Panc1 (cell line): ENCODE results near the gene TMEM163. TPM values are rescaled to one million over a fixed set of nuclear protein-coding genes. Genes with fewer than 3 reads are reported as not detected.

Experiments
- ATAC-seq: fragments of 200-7000 bp; cut with Tn5 transposase; 2 replicates; pipeline ENCODE4 v1.9.1; 2020; ENCODE audit warnings: mild to moderate bottlenecking, moderate library complexity
- BruUV-seq: library from RNA; stranded (reverse); fragments of 400-500 nt; replicated peaks from 2 replicates; lab custom pipeline; 2021; lab: Mats Ljungman, UMichigan
- CTCF ChIA-PET: fragments of 300-600 bp; sonication (Branson Sonifier 250); formaldehyde crosslinking; loops from one replicate; lab custom pipeline; 2022; ENCODE audit warnings: antibody characterized with exemption; lab: Charles Lee
- POLR2A ChIA-PET: fragments of 300-600 bp; sonication (Branson Sonifier 250); formaldehyde crosslinking; loops from one replicate; lab custom pipeline; 2022; ENCODE audit warnings: antibody characterized with exemption; lab: Charles Lee
- DNase-seq: peaks from one replicate; pipeline ENCODE4 v3.0.0-alpha.2; 2010; ENCODE audit warnings: low read depth, low spot score
- H3K27ac ChIP-seq: 2 replicates; pipeline ENCODE4 v1.5.1; 2011; ENCODE audit warnings: mild to moderate bottlenecking, low read length, inconsistent platforms
- H3K27me3 ChIP-seq: fragments of 200-500 bp; sonication (Bioruptor generic); 2 replicates; pipeline ENCODE4 v1.6.0; 2014; ENCODE audit warnings: low read length, inconsistent platforms; ENCODE audit not compliant: control insufficient read depth, insufficient read depth
- H3K36me3 ChIP-seq: fragments of 200-500 bp; sonication (Bioruptor generic); 2 replicates; pipeline ENCODE4 v1.5.1; 2014; ENCODE audit warnings: inconsistent platforms, mild to moderate bottlenecking, low read length, moderate library complexity; ENCODE audit not compliant: control insufficient read depth, insufficient read depth
- H3K4me1 ChIP-seq: 2 replicates; pipeline ENCODE4 v1.5.1; 2011; ENCODE audit warnings: inconsistent platforms, mild to moderate bottlenecking, low read length, moderate library complexity; ENCODE audit not compliant: control insufficient read depth, insufficient read depth
- H3K4me3 ChIP-seq, 2 experiments: 2 replicates each; pipeline ENCODE4 v1.5.1; 2011 to 2012; ENCODE audit warnings: low read depth in 2 of 2, low read length in 2 of 2, mild to moderate bottlenecking in 2 of 2, inconsistent platforms in 1 of 2, moderate library complexity in 1 of 2
- H3K9me3 ChIP-seq: fragments of 200-500 bp; sonication (Bioruptor generic); 2 replicates; pipeline ENCODE4 v1.5.1; 2014; ENCODE audit warnings: low read depth, mild to moderate bottlenecking, inconsistent platforms, low read length, moderate library complexity; ENCODE audit not compliant: control insufficient read depth, insufficient read depth
- CTCF ChIP-seq: fragments of 450-650 bp; IDR thresholded peaks from 2 replicates; pipeline ENCODE4 v1.5.1; 2017; ENCODE audit warnings: mild to moderate bottlenecking
- POLR2AphosphoS5 ChIP-seq: IDR thresholded peaks from 2 replicates; pipeline ENCODE4 v1.6.1; 2012; ENCODE audit warnings: mild to moderate bottlenecking, low read depth, low read length, moderate library complexity
- REST ChIP-seq, 2 experiments: IDR thresholded peaks; 2 replicates each; pipeline ENCODE4 v1.6.1; 2011 to 2012; ENCODE audit warnings: low read depth in 2 of 2, control low read depth in 1 of 2, low read length in 1 of 2, mild to moderate bottlenecking in 1 of 2, moderate library complexity in 1 of 2; ENCODE audit not compliant: insufficient read depth in 1 of 2
- SIN3A ChIP-seq: IDR thresholded peaks from 2 replicates; pipeline ENCODE4 v1.6.1; 2012; ENCODE audit warnings: low read depth, mild to moderate bottlenecking, low read length, moderate library complexity, borderline replicate concordance; ENCODE audit not compliant: insufficient read depth
- TCF7L2 ChIP-seq: IDR thresholded peaks from 2 replicates; pipeline ENCODE4 v1.6.1; 2011; ENCODE audit warnings: mild to moderate bottlenecking, low read depth, low read length, inconsistent platforms
- in situ Hi-C: cut with HindIII; loops from 2 replicates; pipeline ENCODE4 v1.10.0; 2016; ENCODE audit warnings: low sequenced_read_pairs, low pct_unique_long_range_greater_than_20kb
- intact Hi-C: fragments of 100-400 bp; cut with micrococcal nuclease; formaldehyde crosslinking; loops from one replicate; pipeline ENCODE4 v1.10.0; 2022; ENCODE audit not compliant: unreplicated experiment
- total RNA-seq: library from RNA; stranded (reverse); gene quantifications from one replicate; pipeline ENCODE4 v1.2.1, GENCODE V29; 2021; ENCODE audit not compliant: unreplicated experiment

TMEM163 gene
- total RNA-seq, 1 experiment from 2014 or later = not detected

GRCh38 chr2:134574611-134575330, 144.0 kb downstream of the TMEM163 start:
- H3K27ac ChIP-seq = no peak overlapping the region
- DNase-seq (no peak), ATAC-seq (no peak)
- CTCF ChIA-PET = no interaction called here
- H3K9me3 ChIP-seq = no peaks in the 10 kb centered on the region
- no TSS peak for BruUV-seq
- no peaks in the 10 kb centered on the region for H3K4me1 ChIP-seq
- in situ Hi-C loops (no loop called here), intact Hi-C loops (no loop called here)
- H3K27me3 ChIP-seq = no peaks in the 10 kb centered on the region
- H3K4me3 ChIP-seq = no peak overlapping the region
- POLR2A ChIA-PET = no interaction called here
- no peaks in the 10 kb centered on the region for H3K36me3 ChIP-seq
- TF ChIP-seq TCF7L2 (no peak), CTCF (no peak), SIN3A (no peak), POLR2AphosphoS5 (no peak), REST (IDR thresholded peaks at IDR 0.05; ENCODE audit: insufficient read depth in 1 of 2, low read depth in 2 of 2, low read length in 1 of 2) (no peak)

- Histone ChIP-seq H3K4me3 (no peak overlapping the region), H3K9me3 (no peaks in the 10 kb centered on the region), H3K4me1 (no peaks in the 10 kb centered on the region), H3K36me3 (no peaks in the 10 kb centered on the region), H3K27ac (no peak overlapping the region), H3K27me3 (peaks cover 2% of the 10 kb centered on the region; the same call in 1 of the 2 replicates)
- no peak for TF ChIP-seq SIN3A
- TF ChIP-seq POLR2AphosphoS5 = no peak
- no peak for TF ChIP-seq TCF7L2
- TF ChIP-seq REST (IDR thresholded peaks at IDR 0.05; ENCODE audit: insufficient read depth in 1 of 2, low read depth in 2 of 2, low read length in 1 of 2) = no peak
- TF ChIP-seq CTCF = no peak
- DNase-seq (no peak), ATAC-seq (no peak)
- in situ Hi-C loops (no loop called here), intact Hi-C loops (no loop called here)
- ChIA-PET CTCF (no interaction called here), POLR2A (no interaction called here)
- no TSS peak for BruUV-seq
These were observed 145.1 kb downstream of the TMEM163 start for GRCh38 chr2:134573724-134574123.
